Measurements from ENCODE around the gene PLA2G5.

GRCh38 chr1:20076223-20076622 is 6.2 kb downstream of the PLA2G5 start:
- TF ChIP-seq, protein P1, sequence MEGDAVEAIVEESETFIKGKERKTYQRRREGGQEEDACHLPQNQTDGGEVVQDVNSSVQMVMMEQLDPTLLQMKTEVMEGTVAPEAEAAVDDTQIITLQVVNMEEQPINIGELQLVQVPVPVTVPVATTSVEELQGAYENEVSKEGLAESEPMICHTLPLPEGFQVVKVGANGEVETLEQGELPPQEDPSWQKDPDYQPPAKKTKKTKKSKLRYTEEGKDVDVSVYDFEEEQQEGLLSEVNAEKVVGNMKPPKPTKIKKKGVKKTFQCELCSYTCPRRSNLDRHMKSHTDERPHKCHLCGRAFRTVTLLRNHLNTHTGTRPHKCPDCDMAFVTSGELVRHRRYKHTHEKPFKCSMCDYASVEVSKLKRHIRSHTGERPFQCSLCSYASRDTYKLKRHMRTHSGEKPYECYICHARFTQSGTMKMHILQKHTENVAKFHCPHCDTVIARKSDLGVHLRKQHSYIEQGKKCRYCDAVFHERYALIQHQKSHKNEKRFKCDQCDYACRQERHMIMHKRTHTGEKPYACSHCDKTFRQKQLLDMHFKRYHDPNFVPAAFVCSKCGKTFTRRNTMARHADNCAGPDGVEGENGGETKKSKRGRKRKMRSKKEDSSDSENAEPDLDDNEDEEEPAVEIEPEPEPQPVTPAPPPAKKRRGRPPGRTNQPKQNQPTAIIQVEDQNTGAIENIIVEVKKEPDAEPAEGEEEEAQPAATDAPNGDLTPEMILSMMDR (conservative IDR thresholded peaks at IDR 0.05): no peak
- no peak for TF ChIP-seq EZH2 (IDR thresholded peaks at IDR 0.05; ENCODE audit: low read depth)

Measured in PC-9 (cell line).